Activated CD8-positive, alpha-beta memory T cell treated with anti-CD3 and anti-CD28 coated beads, Interleukin-2, amount 50 U/mL, for 24 hours (primary cell): Measurements from ENCODE around the gene TUT1.
A peak's percentile ranks its signal among the peaks of the same experiment; 100 is the strongest.
"Not testable (repeated sequence)": the region's sequence is repeated elsewhere in the genome, so short reads cannot be mapped to it uniquely, and the experiment has no call there.

Experiments used
- DNase-seq: peaks from one replicate; pipeline ENCODE4 v3.0.0-alpha.2; 2020; ENCODE audit errors: extremely low read depth

The TUT1 gene, protein sequence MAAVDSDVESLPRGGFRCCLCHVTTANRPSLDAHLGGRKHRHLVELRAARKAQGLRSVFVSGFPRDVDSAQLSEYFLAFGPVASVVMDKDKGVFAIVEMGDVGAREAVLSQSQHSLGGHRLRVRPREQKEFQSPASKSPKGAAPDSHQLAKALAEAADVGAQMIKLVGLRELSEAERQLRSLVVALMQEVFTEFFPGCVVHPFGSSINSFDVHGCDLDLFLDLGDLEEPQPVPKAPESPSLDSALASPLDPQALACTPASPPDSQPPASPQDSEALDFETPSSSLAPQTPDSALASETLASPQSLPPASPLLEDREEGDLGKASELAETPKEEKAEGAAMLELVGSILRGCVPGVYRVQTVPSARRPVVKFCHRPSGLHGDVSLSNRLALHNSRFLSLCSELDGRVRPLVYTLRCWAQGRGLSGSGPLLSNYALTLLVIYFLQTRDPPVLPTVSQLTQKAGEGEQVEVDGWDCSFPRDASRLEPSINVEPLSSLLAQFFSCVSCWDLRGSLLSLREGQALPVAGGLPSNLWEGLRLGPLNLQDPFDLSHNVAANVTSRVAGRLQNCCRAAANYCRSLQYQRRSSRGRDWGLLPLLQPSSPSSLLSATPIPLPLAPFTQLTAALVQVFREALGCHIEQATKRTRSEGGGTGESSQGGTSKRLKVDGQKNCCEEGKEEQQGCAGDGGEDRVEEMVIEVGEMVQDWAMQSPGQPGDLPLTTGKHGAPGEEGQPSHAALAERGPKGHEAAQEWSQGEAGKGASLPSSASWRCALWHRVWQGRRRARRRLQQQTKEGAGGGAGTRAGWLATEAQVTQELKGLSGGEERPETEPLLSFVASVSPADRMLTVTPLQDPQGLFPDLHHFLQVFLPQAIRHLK

DNA sequence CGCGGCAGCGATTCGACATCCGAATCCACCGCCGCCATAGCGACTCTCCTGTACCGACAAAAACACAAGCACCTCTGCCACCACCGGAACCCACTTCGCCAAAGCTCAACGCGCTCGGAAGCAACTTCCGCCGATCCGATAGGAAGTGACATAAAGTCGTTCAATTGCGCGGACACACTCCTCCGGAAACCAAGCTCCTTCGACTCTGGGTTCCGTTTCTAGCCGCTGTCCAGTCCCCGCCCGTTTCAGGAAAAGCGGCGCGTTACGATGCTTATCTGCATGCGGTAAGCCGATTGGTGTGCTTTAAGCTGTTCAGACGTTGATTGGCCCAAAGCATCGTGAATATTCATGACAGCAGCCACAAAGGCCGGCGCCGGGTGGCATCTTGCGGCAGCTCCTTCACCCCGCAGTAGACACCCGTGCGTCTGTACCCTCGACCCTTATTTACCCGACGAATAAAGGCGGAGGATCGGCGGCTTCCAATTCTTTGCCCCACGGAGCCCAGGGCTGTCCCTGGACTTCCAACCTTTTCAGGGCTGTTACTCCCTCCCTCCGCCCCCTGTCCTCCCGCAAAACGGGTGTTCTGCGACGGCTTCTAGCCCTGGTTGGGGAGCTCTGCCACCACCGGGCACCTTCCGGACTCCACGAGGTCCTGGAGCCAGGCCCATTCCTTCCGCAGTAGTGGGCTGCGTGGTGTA, at the start of gene TUT1:
Gene TUT1, minus strand, starts transcription at position 76 of the 698 bp plus-strand sequence. Its CDS starts 38 bp downstream, at position 38.
- peak; percentile 93 for DNase-seq

DNA sequence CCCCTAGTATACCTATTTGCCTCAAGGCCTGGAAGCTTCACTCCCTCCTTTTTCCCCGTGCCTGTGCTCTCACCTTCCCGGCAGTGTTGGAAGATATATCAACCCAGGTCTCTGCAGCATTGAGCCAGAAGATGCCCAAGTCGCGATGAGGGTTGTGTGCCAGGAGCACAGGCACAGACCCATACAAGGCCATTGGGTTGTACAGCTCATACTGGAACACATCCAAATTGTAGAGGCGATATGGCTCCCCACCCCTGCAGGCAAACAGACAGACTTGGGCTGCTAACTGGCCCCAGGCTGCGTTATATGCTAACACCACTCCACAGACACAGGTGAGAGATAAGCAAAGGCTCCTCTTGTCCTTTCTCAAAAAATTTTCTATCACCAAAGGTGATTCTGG, 41.2 kb upstream of the TUT1 start:
- DNase-seq = no peak

DNA sequence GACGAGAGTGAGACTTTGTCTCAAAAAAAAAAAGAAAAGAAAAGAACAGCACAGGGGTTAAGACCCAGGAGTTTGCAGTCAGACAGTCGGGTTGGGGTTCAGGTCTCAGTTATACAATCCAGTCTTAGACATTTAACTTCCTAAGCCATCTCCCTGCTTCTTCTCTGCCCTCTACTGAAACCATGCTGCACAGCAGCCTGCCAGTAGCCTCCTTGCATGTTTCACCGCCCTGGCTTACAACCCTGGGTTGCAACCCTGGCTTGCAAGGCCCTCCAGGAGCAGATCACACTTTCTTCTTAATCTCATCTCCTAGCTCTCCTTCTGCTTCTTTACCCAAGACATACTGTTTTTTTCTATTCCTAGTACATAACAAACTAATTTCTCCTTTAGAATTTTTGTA, 36.4 kb upstream of the TUT1 start:
- DNase-seq = no peak

DNA sequence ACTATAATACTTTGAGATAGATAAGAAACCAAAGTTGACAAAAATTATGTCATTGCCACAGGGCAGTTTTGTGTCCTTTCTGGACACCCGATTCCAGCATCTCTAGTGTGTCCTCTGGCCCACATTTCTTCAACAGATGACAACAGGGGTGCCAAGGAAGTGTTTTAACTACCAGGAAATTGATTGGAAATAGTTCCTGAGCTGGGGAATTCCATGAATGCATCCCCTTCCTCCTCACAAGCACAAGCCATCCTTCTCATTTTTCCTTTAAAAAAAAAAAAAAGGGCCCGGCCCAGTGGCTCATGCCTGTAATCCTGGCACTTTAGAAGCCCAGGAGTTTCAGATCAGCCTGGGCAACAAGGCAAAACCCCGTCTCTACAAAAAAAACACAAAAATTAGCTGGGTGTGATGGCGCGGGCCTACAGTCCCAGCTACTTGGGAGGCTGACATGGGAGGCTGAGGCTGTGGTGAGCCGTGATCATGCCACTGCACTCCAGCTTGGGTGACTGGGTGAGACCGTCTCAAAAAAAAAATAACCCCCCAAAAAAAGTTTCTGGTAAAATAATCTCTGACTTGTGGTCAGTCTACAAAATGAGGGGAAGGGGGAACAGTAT, 31.3 kb upstream of the TUT1 start:
- DNase-seq = no peak

DNA sequence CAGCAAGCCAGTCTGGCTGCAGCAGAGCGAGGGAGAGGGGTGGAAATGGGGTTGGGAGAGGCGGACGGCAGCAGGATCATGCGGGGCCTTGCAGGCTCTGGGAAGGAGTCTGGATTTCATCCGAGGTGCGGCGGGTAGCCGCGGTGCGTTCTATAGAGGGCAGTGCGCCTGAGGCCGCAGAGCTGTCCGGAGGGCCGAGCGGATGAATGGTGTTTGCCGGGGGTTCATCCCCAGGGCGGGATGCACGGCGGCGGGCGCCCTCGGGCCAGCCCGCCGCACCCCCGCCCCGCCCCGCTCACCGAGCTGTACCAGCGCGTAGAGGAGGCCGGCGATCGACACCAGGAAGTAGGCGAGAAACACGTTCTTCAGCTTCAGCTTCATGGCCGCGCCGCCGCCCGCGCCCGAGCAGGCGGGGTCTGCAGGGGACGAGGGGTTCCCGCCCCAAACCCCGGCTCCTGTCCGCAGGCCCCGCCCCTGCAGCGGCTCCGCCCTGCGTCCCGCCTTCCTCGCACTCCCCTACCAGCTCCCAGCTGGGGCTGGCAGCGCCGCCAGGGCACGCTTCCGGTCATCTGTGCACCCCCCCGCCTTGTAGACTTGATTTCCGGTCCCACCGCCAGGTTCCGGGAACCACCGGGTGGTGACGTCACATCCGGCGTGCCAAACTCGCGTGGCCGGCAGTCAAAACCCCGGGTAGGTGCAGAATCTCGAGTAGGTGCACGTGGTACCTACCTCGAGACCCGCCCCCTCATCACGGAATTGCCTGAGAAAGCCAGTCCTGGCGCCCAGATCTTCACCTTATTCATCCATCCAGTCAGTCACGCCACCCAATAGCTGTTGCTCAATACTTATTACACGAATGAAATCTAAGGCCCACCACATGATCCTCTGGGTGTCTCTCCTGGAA, 30.5 kb upstream of the TUT1 start, which contains the start of gene B3GAT3:
Gene B3GAT3, minus strand, starts transcription at position 420 of the 904 bp plus-strand sequence. Its CDS starts 39 bp downstream, at position 381.
- peak; percentile 94 for DNase-seq

DNA sequence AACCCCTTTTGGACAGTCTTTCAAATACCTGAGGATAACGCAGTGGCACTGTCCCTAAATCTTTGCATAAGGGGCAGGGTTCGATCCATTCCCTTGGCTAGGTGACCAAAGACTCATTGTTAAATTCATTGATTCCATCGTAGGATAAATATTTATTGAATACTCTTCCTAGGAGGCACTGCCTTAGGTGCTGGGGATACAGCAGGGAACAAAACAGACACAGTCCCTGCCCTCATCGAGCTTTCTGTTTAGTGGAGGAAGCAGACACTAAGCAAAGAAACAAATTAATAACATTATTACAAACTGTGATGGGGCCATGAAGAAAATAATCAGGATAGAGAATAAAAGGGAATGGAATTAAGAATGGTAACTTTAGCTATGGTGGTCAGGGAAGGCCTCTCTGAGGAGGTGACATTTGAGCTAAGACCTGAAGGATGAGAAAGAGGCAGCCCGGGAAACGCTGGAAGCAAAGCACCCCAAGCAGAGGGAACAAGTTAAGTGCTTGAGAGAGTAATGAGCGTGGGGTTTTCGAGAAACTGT, 29.8 kb upstream of the TUT1 start:
- no peak for DNase-seq

DNA sequence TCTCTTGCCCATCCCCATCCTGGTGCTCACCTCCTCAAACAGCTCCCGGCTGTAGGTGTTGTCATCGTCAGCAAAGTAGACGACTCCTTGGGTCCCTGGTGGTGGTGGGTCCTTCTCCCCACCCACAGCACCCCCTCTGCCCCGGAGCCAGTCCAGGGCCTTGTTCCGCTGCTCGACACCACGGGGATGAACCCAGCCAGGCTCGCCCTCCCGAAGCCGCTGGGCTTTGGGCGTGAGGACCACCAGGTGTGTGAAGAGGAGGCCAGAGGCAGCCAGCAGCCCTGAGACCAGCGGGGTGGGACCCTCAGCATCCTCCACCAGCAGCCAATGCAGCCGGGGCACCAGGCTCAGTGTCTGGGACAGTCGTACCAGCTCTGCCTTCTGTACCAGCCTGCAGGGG, 25.6 kb upstream of the TUT1 start:
- not testable (repeated sequence) for DNase-seq

DNA sequence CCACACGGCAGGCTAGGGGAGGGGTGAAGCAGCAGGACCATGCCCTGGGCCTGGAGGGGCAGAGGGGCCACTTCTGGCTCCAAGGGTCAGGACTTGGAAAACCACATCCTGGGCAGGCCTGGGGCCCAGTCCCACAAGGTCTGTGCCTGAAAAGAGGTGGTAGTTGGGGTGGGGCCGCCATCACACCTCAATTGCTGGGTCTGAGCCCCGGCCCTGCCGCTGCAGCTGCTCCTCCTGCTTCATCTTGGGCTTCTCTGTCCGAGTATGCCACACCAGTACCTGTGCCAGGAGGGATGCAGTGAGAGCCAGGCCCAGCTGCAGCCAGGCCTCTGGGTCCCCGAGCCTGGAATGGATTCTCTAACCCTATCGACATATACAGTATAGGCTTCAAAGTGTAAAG, 24.2 kb upstream of the TUT1 start:
- no peak for DNase-seq

DNA sequence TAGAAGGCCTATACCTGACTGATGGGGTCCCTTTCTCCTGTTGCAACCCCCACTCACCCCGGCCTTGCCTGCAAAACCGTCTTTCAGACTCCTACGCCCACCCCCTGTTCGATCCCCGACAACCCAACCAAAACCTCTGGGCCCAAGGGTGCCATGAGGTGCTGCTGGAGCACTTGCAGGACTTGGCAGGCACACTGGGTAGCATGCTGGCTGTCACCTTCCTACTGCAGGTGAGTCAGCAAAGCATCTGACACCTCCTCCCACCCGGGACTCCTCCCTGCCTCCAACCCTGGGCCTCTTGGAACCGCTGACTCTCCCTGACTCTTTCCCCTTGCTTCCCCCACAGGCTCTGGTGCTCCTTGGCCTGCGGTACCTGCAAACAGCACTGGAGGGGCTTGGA, 23.0 kb upstream of the TUT1 start:
- no peak for DNase-seq

DNA sequence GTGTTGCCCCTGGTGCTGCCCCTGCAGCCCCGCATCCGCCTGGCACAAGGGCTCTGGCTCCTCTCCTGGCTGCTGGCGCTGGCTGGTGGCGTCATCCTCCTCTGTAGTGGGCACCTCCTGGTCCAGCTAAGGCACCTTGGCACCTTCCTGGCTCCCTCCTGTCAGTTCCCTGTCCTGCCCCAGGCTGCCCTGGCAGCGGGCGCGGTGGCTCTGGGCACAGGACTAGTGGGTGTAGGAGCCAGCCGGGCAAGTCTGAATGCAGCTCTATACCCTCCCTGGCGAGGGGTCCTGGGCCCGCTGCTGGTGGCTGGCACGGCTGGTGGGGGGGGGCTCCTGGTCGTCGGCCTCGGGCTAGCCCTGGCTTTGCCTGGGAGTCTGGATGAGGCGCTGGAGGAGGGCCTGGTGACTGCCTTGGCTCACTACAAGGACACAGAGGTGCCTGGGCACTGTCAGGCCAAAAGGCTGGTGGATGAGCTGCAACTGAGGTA, 22.0 kb upstream of the TUT1 start:
- DNase-seq = no peak

DNA sequence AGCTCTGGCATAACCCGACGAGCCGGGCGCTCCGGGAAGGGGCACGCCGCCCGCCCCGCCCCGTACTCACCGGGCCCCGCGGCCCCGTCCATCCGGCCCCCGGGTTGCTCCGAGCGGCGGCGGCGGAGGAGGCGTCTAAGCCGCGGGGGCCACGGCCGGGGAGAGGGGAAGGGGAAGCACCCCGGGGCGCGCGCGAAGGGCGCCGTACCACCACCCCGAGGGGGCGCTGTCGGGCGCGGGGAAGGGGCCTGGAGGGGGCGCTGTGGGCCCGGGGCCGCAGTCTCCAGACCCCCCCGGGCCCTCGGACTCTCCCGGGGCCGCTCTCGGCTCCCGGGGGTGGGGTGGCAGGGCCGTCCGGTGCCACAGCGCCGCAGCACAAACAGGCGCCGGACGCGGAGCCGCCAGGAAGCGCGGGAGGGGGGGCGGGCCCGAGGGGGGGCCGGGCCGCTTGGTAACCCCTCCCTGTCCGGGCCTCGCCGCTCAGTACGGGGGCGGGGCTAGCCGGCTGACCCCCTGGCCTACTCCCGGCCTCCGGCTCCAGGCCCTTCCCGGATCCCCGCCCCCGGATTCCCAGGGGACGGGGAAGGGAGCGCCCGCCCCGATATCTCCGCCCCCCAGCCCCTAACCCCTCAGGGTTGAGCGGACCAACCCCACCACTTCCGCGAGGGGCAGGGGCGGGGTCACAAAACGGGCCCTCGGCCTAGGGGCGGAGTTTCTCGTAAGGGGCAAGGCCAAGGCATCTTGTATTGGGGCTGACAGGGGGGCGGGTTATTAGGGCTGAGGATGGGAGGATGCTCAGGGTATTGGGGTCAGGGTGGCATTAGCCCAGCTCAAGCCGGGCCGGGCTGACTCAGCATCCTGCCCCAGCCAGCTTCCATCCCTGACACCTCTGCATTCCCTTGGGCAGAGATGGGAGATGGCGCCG, 21.3 kb upstream of the TUT1 start, which contains the start of the genes EML3 and ROM1:
Gene EML3, minus strand, starts transcription at position 410 of the 925 bp plus-strand sequence. Its CDS starts 318 bp downstream, at position 92.
Gene ROM1, plus strand, starts transcription at position 892 of the 925 bp plus-strand sequence. Its CDS starts 25 bp downstream, at position 917.
- DNase-seq = peak; percentile 72

DNA sequence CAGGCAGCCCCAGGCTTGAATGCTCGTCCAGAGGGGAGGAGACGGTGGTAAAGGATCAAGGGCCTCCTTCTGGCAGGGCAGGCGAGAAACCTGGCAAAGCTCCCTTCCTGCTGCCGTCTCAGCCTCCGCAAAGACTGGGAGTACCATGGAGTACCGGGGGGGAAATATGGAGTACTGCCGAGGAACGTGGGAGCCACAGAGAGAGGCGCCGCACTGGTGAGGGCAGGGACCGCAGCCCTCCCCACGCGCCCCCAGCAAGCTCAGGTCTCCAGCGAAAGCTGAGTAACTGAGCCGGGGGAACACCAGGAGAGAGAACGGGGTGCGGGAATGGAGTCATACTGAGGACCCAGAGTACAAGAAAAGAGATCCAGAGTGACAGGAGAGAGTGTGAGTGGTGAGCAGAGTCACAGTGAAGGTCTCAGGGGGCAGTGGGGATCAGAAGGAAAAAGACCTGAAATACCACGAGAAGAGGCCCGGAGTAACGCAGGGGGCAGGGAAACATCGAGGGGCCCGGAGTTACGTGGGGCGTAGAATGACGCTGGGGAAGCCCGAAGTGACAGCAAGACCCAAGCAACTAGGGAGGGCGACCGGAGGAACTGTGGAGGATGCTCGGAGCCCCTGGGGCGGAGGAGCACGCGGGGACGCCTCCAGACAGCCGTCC, 20.5 kb upstream of the TUT1 start:
- no peak for DNase-seq

DNA sequence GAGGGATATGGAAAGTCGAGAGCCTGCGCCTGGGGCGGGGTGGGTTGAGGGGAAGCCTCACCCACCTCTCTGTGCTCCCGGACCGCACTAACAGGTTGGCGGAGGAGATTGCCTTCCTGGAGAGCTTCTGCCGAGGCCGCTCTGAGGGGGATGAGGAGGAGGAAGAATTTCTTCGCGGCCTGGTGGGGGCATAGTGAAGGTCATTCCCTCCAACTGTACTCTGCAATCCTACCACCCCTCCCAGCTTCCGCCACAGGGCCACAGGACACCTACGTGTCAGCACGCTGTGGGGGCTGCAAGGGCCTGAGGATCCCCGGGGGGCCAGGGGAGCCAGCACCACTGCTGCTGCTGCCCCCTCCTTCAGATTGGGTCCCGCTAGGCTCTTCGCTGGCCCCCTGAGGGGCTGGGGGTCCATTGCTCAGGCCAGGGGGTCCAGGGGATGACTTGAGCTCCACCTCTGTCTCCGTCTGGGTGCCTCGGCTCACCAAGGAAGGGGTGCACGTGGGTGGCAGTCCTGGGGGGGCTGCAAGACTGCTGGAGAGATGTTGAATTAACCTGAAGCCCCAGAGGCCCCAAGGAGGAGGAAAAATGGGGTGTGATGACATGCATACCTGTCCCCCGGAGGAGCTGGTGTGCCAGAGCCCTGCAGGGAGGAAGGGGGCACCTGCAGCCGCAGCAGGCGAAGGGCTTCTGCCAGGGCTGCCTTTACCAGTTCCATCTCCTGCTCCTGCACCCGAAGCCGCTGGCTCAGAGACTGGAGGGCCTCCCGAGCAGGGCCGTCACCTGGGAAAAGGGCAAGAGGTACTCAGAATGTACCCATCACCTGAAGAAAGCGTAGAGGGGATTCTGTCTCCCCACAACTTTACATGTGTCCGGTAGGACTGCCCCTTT, 19.7 kb upstream of the TUT1 start:
- no peak for DNase-seq

DNA sequence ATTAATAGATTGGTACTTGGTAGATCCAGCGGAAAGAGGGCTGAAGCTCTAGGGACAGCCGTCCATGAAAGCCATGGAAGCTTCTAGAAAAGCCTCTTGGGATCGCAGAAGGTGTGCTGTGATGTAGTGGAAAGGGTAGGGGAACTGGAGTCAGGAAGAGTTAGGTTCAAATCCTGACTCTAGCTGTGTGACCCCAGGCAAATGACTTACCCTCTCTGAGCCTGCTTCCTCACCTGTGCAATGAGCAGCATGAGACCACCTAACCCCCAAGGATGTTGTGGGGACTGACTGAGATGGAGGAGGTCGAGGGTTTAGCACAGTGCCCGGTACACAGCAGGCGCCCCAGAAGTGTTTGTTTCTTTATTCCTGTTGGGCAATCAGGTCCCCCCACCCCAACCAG, 19.1 kb upstream of the TUT1 start:
- no peak for DNase-seq

DNA sequence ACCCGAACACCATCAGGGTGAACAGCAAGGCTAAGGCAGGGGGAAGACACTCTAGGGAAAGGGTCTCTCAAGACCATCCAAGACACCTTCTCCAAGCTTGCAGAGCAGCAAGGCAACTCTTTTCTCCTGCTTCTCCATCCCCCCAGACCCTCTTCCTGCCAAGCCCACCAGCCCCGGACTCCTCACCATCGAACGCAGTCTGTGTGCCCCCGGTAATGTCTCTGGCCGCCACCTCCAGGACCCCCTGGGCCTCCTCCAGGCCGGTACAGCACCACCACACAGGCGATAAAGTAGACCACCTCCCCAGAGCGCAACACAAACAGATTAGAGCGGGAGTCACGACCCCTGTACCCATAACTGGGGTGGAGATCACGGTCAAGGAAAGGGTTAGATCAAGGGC, 17.5 kb upstream of the TUT1 start:
- DNase-seq = no peak

DNA sequence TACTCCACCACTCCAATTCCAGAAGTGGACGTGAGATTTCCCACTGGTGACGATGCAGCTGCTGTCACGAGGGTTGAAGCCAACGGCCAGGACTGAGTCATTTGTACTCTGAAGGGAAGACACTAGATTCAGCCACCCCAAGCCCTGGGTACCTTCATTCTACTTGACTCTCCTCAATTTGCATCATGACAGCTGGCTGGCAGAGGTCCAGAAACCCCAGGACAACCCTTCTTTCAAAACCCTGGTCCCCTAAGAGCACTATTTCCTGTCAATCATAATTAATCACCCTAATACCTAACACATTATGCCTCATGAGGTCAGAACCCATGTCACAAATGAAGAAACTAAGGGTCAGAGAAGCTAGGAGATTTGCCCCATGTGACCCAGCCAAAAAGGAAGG, 16.4 kb upstream of the TUT1 start:
- no peak for DNase-seq

DNA sequence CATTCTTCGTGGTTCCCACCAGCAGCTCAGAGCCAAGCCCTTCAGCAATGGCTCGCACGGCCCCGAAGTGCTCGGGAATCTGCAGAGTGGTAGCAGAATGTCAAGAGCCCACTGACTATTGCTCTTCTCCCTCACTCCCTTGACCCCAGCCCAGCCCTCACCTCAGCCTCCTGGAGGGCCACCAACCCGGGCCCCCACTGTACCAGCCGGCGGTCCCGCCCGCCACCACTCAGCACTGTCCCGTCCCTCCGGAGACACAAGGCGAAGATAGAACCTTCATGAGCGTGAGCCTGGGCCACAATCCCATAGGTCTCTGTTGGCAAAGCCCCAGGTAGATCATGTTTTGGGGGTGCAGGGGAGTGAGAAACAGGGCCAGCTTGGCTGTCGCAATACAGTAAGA, 14.6 kb upstream of the TUT1 start:
- no peak for DNase-seq
